NK-92 (cell line): ENCODE results near the gene PAPSS2.
"Not testable (repeated sequence)": the region's sequence is repeated elsewhere in the genome, so short reads cannot be mapped to it uniquely, and the experiment has no call there.

Source experiments
- DNase-seq: peaks from one replicate; lab custom pipeline; 2025; ENCODE audit not compliant: unreplicated experiment; lab: John Stamatoyannopoulos, UW

PAPSS2 gene

DNA sequence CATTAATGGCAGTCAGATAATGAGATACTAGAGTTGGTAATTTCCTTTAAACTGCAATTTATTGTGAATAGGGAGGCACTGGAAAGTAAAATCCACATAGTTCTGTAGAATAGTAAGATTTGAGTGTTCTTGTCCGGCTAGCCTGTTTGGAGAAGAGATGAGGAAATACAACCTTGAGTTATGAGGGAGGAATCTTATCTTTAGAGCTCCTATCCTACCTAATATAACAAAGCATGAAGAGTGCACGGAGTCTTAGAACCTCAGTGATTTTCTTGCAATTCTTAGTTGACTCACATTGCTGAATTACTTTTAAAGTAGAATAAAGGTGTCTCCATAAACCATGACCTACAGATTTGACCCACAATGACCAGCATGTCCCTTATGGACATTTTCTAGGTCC is 84.9 kb downstream of the PAPSS2 start:
- DNase-seq: no peak

GRCh38 chr10:87746911-87747310 is 87.2 kb downstream of the PAPSS2 start:
- no peak for DNase-seq

DNA sequence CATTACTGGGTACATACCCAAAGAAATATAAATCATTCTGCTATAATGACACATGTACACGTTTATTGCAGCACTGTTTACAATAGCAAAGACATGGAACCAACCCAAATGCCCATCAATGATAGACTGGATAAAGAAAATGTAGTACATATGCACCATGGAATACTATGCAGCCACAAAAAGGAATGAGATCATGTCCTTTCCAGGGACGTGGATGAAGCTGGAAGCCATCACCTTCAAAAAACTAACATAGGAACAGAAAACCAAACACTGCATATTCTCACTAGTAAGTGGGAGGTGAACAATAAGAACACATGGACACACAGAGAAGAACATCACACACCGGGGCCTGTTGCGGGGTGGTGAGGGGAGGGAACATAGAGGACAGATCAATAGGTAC is 88.6 kb downstream of the PAPSS2 start:
- not testable (repeated sequence) for DNase-seq

DNA sequence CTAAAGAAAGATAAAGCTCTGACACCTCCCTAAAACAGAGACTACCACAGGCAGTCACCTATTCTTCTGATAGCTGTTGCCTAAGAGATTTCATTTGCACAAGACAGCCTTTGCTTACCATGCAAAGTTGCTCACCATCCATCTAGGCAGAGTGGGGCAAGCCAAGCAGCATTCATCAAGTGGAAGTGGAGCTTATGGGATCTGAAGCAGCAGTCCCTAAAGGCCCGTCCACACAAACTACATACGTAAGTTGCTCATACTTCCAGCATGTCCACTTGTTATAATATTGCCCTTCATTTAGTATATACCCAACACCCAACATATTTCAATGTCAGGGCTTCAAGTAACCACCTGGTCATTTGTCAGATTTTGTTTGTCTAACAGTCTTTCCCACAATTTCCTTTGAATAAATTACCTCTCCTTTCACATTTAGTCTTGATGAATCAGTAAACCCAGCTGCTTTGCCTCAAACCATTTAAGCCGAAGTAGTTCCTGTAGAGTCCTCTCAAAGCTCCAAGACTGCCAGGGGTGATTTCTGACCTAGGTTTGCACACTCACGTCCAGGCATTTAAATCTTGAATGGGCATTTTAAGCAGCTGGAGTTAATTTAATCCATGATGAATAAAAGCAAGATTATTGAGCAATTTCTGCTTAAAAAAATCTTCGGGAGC is 90.5 kb downstream of the PAPSS2 start:
- DNase-seq: no peak

GRCh38 chr10:87750817-87751216 is 91.1 kb downstream of the PAPSS2 start:
- no peak for DNase-seq

DNA sequence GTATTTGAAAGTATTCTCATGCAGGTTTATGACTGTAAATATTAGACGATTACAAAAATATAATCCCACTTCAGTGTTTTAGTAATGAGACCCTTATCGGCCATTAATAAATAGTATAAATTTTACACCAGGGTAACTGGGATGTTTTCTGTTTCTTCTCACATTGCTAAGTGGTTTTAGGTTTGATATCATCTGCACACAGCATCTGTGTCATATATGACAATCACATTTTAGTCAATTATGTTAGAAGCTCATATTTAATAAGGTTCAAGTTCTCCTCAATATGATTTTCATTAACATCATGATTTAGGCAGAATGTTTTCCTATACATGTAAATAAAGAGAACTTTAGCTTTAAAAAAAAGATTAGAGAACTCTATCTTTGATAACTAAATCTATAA is 91.6 kb downstream of the PAPSS2 start:
- DNase-seq: no peak

DNA sequence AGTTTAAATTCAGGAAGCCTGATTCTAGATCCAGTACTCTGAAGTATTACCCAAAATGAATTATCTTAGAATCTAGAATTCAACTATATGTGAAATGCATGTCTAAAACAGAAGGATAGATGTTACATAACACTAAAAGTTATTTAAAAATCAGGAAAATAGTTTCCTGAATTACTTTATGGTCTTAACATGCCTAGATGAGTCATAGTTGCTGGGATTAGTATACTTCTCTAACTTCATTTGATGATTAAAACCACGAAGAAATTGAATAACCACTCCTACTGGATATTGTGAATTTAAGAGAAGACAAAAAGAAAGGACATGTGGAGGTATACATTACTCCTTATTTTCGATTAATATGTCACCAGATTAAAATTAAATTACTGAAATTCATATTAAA is 92.9 kb downstream of the PAPSS2 start:
- no peak for DNase-seq

DNA sequence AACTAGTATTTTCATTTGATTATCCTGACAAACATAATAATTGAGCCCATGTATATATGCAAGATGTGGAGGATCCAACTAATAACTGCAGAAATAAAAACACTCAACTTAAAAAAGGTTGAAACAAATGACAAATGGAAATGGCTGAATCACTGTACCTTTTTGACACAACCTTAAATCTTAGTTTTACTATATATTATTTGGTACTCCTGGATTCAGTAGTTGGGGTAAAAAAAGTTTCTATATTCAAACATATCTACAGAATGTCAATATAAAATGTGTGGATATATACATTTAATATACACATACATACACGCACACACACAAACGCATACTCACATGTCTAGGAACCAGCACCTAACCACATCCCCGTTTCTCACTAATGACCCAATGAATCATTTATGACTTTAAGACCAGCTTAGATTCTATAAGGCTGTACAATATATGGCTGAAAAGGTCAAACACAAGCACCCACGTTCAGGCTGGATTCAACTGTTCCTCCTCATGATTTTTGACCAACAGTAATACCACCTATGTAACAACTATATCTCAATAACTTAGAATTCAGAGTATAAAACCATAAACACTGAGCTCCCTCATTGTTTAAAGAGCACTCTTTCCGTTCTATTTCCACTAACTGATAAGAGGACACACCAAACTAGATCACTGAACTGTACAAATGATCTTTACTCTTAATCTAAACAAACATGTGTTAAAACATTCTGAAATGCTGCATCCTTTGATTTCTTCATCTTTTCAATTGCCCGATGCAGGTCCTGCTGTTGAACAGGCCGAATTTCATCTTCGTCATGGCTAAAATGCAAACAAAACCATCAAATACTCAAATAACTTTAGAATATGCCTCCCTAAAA is 94.6 kb downstream of the PAPSS2 start:
- no peak for DNase-seq

DNA sequence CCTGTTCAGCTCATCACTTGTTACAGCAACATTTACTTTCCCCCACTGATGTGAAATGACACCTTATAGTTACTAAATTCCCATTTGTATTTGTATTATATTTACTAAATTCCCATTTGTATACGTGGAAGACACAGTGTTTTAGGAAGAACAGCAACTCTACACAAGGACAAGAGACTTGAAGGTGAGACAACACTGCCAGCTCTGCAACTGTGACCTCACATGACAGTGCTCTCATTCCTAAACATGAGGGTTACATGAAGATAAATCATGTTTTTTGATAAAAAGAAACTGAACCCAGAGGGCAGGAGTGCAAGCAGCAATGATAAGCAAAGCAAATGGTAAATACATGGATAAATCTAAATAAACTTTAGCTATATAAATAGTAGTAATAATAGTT is 98.0 kb downstream of the PAPSS2 start:
- no peak for DNase-seq

- no peak for DNase-seq
Observed at GRCh38 chr10:87759551-87759950, 99.9 kb downstream of the PAPSS2 start.

DNA sequence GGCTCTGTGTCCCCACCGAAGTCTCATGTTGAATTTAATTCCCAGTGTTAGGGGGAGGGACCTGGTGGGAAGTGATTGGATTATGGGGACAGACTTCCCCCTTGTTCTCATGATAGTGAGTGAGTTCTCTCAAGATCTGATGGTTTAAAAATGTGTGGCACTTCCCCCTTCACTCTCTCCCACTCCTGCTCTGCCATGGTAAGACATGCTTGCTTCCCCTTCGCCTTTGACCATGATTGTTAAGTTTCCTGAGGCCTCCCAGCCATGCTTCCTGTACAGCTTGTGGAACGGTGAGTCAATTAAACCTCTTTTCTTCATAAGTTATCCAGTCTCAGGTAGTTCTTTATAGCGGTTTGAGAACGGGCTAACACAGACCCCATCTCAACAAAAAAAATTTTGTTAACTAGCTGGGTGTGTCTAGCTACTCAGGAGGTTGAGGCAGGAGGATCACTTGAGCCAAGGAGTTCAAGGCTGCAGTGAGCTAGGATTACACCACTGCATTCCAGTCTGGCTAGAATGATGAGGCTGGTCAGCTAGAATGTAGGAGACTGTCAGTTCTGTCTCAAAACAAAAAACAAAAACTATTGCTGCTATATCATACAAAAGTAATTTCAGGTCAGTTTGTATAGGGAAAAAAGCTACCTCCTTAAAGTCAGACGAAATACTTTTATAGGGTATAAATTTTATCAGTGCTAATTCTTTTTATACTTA is 100.7 kb downstream of the PAPSS2 start:
- no peak for DNase-seq

DNA sequence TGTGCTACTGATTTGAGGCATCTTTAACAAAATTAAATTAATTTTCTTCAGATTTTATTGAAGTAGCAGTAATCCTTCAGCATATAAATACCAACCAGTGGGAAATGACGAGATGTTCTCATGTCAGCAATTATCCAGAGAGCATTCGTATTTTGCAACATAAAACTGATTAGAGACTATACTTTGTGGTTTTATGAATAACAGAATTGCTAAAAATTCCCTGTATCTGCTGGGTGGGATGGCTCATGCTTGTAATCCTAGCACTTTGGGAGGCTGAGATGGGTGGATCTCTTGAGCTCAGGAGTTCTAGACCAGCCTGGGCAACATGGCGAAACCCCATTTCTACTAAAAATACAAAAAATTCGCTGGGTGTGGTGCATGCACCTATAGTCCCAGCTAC is 101.5 kb downstream of the PAPSS2 start:
- DNase-seq: no peak

DNA sequence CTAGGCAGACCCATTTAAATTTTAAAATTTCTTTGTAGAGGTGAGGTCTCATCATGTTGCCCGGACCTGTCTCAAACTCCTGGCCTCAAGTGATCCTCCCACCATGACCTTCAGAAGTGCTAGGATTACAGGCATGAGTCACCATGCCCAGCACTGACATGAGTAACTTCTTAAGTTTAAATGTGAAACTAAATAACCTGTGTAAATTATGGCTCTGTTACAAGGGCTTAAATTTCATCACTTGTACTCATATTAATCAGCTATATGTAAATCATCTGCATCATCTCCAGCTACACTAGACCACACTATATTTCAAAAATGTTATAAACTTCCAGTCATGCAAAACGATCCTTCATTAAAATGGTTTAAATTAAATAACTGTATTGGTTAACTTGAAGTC is 102.2 kb downstream of the PAPSS2 start:
- no peak for DNase-seq

DNA sequence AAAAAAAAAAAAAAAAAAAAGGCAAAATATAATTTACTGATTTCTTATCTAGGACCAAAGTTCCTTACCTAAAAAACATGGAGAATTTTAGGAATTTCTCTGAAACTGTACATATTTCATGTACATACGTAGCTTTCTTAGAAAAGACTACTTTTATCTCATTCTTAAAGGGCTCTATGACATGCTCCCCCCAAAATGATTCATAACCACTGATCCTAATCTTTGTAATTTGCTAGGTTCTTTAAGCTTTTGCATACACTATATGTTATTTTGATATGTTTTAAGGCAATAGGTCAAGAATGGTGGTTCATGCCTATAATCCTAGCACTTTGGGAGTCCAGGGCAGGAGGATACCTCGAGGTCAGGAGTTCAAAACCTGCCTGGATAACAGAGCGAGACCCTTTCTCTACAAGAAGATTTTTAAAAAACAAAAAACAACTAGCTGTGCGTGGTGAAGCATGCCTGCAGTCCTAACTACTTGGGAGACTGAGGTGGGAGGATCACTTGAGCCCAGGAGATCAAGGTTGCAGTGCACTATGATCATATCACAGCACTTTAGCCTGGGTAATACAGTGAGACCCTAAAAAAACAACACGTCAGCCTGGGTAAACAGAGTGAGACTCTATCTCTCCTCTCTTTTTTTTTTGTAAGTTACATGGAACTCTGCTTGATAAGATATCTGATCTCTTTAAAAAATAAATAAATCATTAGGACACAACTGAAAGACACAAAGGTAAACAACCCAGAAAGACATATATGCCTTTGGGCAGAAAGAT is 103.6 kb downstream of the PAPSS2 start:
- DNase-seq: no peak

- DNase-seq: no peak
Observed at GRCh38 chr10:87764072-87764934, 104.6 kb downstream of the PAPSS2 start.

- no peak for DNase-seq
Observed at GRCh38 chr10:87765666-87766376, 106.1 kb downstream of the PAPSS2 start.

DNA sequence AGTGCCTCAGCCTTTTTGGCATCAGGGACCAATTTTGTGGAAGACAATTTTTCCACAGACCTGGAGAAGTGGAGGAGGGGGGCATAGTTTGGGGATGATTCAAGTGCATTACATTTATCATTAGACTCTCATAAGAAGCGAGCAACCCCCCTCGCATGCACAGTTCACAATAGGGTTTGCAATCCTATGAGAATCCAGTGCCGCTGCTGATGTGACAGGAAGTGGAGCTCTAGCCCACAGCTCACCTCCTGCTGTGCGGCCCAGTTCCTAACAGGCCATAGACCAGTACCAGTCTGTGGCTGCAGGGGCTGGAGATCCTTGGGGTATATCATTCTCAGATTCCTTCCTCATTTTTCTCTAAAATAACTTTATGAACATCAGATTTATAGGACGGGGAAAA is 107.6 kb downstream of the PAPSS2 start:
- no peak for DNase-seq

DNA sequence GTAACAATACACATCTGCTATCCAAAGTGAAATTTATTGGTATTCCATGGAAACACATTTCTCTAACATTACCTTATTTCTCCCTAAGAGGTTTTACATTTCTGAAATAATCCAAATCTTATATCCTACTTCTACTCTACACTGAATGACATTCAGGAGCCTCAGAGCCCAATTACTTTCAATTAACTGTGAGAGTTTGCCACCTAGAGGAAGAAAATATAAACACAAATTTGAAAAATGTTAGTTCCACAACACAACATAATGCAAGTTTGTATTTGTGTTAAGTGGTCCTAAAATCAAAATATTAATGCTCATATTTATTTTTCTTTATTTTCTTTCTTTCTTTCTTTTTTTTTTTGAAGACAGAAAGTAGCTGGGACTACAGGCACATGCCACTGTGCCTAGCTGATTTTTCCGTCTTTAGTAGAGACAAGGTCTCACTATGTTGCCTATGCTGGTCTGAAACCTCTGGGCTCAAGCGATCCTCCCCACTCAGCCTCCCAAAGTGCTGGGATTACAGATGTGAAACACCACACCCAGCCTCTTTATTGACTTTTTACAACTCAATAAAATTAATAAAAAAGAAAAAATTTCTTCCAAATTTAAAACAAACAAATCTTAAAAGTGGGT is 112.3 kb downstream of the PAPSS2 start:
- no peak for DNase-seq

- no peak for DNase-seq
Observed at GRCh38 chr10:87775766-87776165, 116.1 kb downstream of the PAPSS2 start.
